ENCODE measurements around the gene PARVB. TPM values are rescaled to one million over a fixed set of nuclear protein-coding genes. Genes with fewer than 3 reads are reported as not detected.

The PARVB gene
- total and polyA plus RNA-seq, 2 donors (not counting 3 experiments of a cell fraction or from before 2014, with no cell fraction given) = 155 to 162 TPM

DNA sequence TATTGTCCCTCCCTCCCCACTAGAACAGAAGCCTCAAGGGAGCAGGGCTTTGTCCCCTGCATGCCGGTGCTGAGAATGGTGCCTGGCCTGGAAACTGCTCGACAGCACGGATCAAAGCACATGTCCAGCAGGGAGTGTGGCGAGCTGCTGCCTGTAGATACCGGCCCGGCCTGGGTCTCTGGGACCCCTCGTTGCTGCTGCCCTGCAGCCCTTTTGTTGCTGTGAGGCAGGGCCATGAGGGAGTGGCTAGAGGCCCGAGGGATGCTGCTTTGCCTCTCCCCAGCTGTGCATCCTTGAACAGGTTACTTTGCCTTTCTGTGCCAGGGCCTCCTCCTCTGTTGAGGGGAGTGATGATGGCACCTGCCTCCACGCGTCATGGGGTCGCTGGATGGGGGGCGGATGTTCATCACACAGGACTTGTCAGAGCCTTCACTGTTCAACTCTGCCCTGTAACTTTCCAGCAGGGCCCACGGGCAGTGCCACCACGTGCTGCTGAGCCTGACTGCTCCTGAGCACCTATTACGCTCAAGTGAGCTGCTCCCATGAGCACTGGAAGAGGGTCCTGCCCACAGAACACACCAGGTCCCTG is 141.3 kb downstream of the PARVB start:
- Histone ChIP-seq H3K27ac (ENCODE audit: insufficient read depth, low read depth, low read length) (no peak overlapping the region), H3K27me3 (ENCODE audit: control insufficient read depth in 2 of 2, insufficient read depth in 2 of 2, low read length in 2 of 2) (no peaks in the 10 kb centered on the region), H2AFZ (ENCODE audit: low read depth, low read length) (no peak overlapping the region), H3K79me2 (ENCODE audit: control insufficient read depth, insufficient read depth, low read length) (no peaks in the 10 kb centered on the region), H3K36me3 (ENCODE audit: control insufficient read depth in 2 of 2, extremely low read depth in 1 of 2, insufficient read depth in 2 of 2, low read length in 2 of 2) (peaks cover 2 to 28% of the 10 kb centered on the region in 2 experiments), H3K9me3 (replicated peaks; ENCODE audit: control insufficient read depth, insufficient read depth, low read length) (no peaks in the 10 kb centered on the region), H3K4me2 (ENCODE audit: insufficient read depth, low read length) (no peak overlapping the region), H4K20me1 (replicated peaks; ENCODE audit: control insufficient read depth, extremely low read depth, insufficient read depth, low read length) (no peaks in the 10 kb centered on the region), H3K4me1 (ENCODE audit: control insufficient read depth, extremely low read depth, insufficient read depth, low read length) (no peaks in the 10 kb centered on the region), H3K9ac (replicated peaks; ENCODE audit: extremely low read depth, insufficient read depth, low read length) (no peak overlapping the region), H3K9me1 (replicated peaks; ENCODE audit: control insufficient read depth, extremely low read depth, insufficient read depth, low read length) (no peaks in the 10 kb centered on the region), H3K4me3 (replicated peaks in 1 of 3; ENCODE audit: insufficient read depth in 1 of 3, low read depth in 1 of 3, low read length in 3 of 3) (no peak overlapping the region)
- no peak for DNase-seq (ENCODE audit: low read depth, low spot score)
- BruUV-seq (replicated peaks) = no TSS peak
- TF ChIP-seq, protein P1, sequence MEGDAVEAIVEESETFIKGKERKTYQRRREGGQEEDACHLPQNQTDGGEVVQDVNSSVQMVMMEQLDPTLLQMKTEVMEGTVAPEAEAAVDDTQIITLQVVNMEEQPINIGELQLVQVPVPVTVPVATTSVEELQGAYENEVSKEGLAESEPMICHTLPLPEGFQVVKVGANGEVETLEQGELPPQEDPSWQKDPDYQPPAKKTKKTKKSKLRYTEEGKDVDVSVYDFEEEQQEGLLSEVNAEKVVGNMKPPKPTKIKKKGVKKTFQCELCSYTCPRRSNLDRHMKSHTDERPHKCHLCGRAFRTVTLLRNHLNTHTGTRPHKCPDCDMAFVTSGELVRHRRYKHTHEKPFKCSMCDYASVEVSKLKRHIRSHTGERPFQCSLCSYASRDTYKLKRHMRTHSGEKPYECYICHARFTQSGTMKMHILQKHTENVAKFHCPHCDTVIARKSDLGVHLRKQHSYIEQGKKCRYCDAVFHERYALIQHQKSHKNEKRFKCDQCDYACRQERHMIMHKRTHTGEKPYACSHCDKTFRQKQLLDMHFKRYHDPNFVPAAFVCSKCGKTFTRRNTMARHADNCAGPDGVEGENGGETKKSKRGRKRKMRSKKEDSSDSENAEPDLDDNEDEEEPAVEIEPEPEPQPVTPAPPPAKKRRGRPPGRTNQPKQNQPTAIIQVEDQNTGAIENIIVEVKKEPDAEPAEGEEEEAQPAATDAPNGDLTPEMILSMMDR (IDR thresholded peaks at IDR 0.05; ENCODE audit: extremely low read depth in 1 of 2, insufficient read depth in 1 of 2, low read depth in 1 of 2, low read length in 2 of 2) = no peak
- TF ChIP-seq FOS (IDR thresholded peaks at IDR 0.05; ENCODE audit: borderline replicate concordance, insufficient read depth, low read length) (no peak), JUN (IDR thresholded peaks at IDR 0.05; ENCODE audit: borderline replicate concordance, insufficient read depth, insufficient read length, low read depth) (no peak), POLR2A (IDR thresholded peaks at IDR 0.05; ENCODE audit: low read depth, low read length) (no peak), MYC (IDR thresholded peaks at IDR 0.05; ENCODE audit: low read depth, low read length) (no peak), EZH2 (IDR thresholded peaks at IDR 0.05; ENCODE audit: borderline replicate concordance, low read depth, low read length, severe bottlenecking) (no peak), POLR2AphosphoS5 (IDR thresholded peaks at IDR 0.05; ENCODE audit: insufficient read depth, low read depth, low read length) (no peak), GATA2 (IDR thresholded peaks at IDR 0.05; ENCODE audit: insufficient read depth, insufficient read length, low read depth, low read length) (no peak)
- TF ChIP-seq, protein P2, sequence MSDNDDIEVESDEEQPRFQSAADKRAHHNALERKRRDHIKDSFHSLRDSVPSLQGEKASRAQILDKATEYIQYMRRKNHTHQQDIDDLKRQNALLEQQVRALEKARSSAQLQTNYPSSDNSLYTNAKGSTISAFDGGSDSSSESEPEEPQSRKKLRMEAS (IDR thresholded peaks at IDR 0.05; ENCODE audit: insufficient read depth, insufficient read length) = no peak
- no peak for FAIRE-seq
- POLR2A ChIA-PET = no interaction called here
- dilution Hi-C loops (cut with MboI; ENCODE audit: extremely low pct_ligation_motif_present, low sequenced_read_pairs) (no loop called here), intact Hi-C loops (cut with micrococcal nuclease) (no loop called here)
- CTCF ChIA-PET = interaction anchor here (1.8 kb wide), 1 partner anchor 172 kb away, joined by 4 read pairs; no protein-coding TSS in a partner anchor

Measured in endothelial cell of umbilical vein (primary cell).